Mesendoderm (in vitro differentiated cells): ENCODE data around the gene SCPEP1.
A peak's percentile ranks its signal among the peaks of the same experiment; 100 is the strongest.
"Not testable (repeated sequence)": the region's sequence is repeated elsewhere in the genome, so short reads cannot be mapped to it uniquely, and the experiment has no call there.

Source experiments
- DNase-seq: peaks from one replicate; pipeline ENCODE4 v3.0.0; 2013
- H2AK5ac ChIP-seq: 2 replicates; pipeline ENCODE4 v1.6.1; 2013; ENCODE audit warnings: low read length, inconsistent platforms
- H2BK120ac ChIP-seq: 2 replicates; pipeline ENCODE4 v1.6.1; 2013; ENCODE audit warnings: low read depth, mild to moderate bottlenecking, low read length, moderate library complexity, mixed read lengths
- H2BK15ac ChIP-seq: replicated peaks from 2 replicates; pipeline ENCODE4 v1.6.1; 2013; ENCODE audit warnings: low read depth, mild to moderate bottlenecking, moderate library complexity
- H2BK5ac ChIP-seq: 2 replicates; pipeline ENCODE4 v1.6.1; 2013; ENCODE audit warnings: low read length, inconsistent platforms
- H3K18ac ChIP-seq: 2 replicates; pipeline ENCODE4 v1.6.1; 2013; ENCODE audit warnings: mild to moderate bottlenecking, low read length, mixed read lengths
- H3K23ac ChIP-seq: one replicate; pipeline ENCODE4 v1.6.1; 2013; ENCODE audit warnings: low read length
- H3K27ac ChIP-seq: 2 replicates; pipeline ENCODE4 v1.5.1; 2013; ENCODE audit warnings: low read depth, mild to moderate bottlenecking, inconsistent platforms, low read length, moderate library complexity
- H3K27me3 ChIP-seq: 2 replicates; pipeline ENCODE4 v1.6.1; 2013; ENCODE audit warnings: low read length, control low read depth, mild to moderate bottlenecking, inconsistent platforms; ENCODE audit not compliant: insufficient read depth, poor library complexity
- H3K36me3 ChIP-seq: 2 replicates; pipeline ENCODE4 v1.6.1; 2013; ENCODE audit warnings: low read length, inconsistent platforms; ENCODE audit not compliant: control insufficient read depth, insufficient read depth
- H3K4ac ChIP-seq: one replicate; pipeline ENCODE4 v1.6.1; 2013; ENCODE audit warnings: low read depth, mild to moderate bottlenecking, low read length, moderate library complexity
- H3K4me1 ChIP-seq: 2 replicates; pipeline ENCODE4 v1.6.1; 2013; ENCODE audit warnings: low read depth, low read length, inconsistent platforms; ENCODE audit not compliant: control insufficient read depth
- H3K4me2 ChIP-seq: 2 replicates; pipeline ENCODE4 v1.6.1; 2013; ENCODE audit warnings: low read length
- H3K4me3 ChIP-seq: 2 replicates; pipeline ENCODE4 v1.5.1; 2013; ENCODE audit warnings: mild to moderate bottlenecking, low read length
- H3K56ac ChIP-seq: one replicate; pipeline ENCODE4 v1.6.1; 2013; ENCODE audit warnings: low read length
- H3K79me1 ChIP-seq: 2 replicates; pipeline ENCODE4 v1.6.1; 2013; ENCODE audit warnings: low read length, inconsistent platforms
- H3K79me2 ChIP-seq: 2 replicates; pipeline ENCODE4 v1.6.1; 2013; ENCODE audit warnings: mild to moderate bottlenecking, low read length; ENCODE audit not compliant: control insufficient read depth, insufficient read depth
- H3K9ac ChIP-seq: 2 replicates; pipeline ENCODE4 v1.6.1; 2013; ENCODE audit warnings: low read length, inconsistent platforms
- H4K5ac ChIP-seq: one replicate; pipeline ENCODE4 v1.6.1; 2013; ENCODE audit warnings: low read length
- H4K8ac ChIP-seq: one replicate; pipeline ENCODE4 v1.6.1; 2013; ENCODE audit warnings: low read depth, mild to moderate bottlenecking, control low read depth, low read length, moderate library complexity
- WGBS: extraction: QIAGEN DNeasy Blood & Tissue Kit; methylation state at CpG from one replicate; pipeline ENCODE4 v1.1.7; 2013; ENCODE audit warnings: low lambda C conversion rate, missing lambda C conversion rate; ENCODE audit not compliant: insufficient coverage; ENCODE audit errors: extremely low coverage; 5-methylcytosine and 5-hydroxymethylcytosine counted together

The SCPEP1 gene

DNA sequence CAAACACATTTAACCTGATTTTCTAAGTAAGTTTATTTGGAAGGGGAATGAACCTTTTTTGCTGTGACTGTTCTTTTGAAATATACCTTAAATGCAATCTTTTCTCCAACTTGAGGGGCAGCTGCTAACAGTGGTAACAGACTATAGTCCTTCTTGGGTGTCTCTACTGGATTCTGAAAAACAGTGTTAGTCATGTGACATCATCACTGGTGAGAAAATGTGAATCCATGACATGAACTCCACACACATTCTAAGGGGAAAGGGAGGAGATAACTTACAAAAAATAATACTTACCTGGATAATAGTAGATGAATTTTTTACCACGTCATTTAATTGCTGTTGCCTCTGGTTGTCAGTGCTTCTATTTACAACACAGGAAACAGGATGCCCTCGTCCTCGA is 28.3 kb upstream of the SCPEP1 start:
- no CpG with 5 or more reads among the region's 3 CpGs for WGBS

DNA sequence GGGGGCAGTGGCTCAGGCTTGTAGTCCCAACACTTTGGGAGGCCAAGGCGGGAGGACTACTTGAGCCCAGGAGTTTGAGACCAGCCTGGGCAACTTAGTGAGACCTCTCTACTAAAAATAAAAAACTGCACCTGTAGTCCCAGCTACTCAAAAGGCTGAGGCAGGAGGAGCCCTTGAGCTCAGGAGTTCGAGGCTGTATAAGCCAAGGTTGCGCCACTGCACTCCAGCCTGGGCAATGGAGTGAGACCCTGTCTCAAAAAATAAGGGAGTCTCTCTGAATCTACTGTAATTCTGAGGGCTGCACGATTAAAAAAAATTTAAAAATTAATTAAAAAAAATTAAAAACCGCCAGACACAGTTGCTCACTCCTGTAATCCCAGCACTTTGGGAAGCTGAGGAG is 20.9 kb upstream of the SCPEP1 start:
- peaks cover 11% of the 10 kb centered on the region for H3K79me1 ChIP-seq
- WGBS, result no CpG with 5 or more reads among the region's 5 CpGs
- no peak overlapping the region for H2AK5ac ChIP-seq
- no peak overlapping the region for H3K23ac ChIP-seq
- no peak for DNase-seq
- H3K27me3 ChIP-seq, result no peaks in the 10 kb centered on the region
- H4K8ac ChIP-seq, result no peak overlapping the region
- no peak overlapping the region for H4K5ac ChIP-seq
- H3K4ac ChIP-seq, result no peak overlapping the region
- no peak overlapping the region for H2BK120ac ChIP-seq
- H3K79me2 ChIP-seq, result peaks cover 3% of the 10 kb centered on the region
- no peaks in the 10 kb centered on the region for H3K4me1 ChIP-seq
- H2BK5ac ChIP-seq, result no peak overlapping the region
- H3K18ac ChIP-seq, result no peak overlapping the region
- H3K36me3 ChIP-seq, result no peaks in the 10 kb centered on the region
- H3K9ac ChIP-seq, result no peak overlapping the region
- H2BK15ac ChIP-seq, result no peak overlapping the region
- no peak overlapping the region for H3K4me2 ChIP-seq
- no peak overlapping the region for H3K27ac ChIP-seq
- no peak overlapping the region for H3K56ac ChIP-seq
- H3K4me3 ChIP-seq, result no peak overlapping the region

More for the DNA sequence above, 28.3 kb upstream of the SCPEP1 start:
- no peak overlapping the region for H3K4me3 ChIP-seq
- no peak overlapping the region for H3K23ac ChIP-seq
- H3K9ac ChIP-seq, result no peak overlapping the region
- no peak overlapping the region for H2AK5ac ChIP-seq
- no peak overlapping the region for H4K5ac ChIP-seq
- no peak overlapping the region for H2BK120ac ChIP-seq
- no peak overlapping the region for H3K4me2 ChIP-seq
- no peak overlapping the region for H3K27ac ChIP-seq
- no peak overlapping the region for H2BK5ac ChIP-seq
- H3K27me3 ChIP-seq, result no peaks in the 10 kb centered on the region
- H3K36me3 ChIP-seq, result no peaks in the 10 kb centered on the region
- no peaks in the 10 kb centered on the region for H3K79me2 ChIP-seq
- peaks cover 3% of the 10 kb centered on the region for H3K79me1 ChIP-seq
- no peaks in the 10 kb centered on the region for H3K4me1 ChIP-seq
- H3K18ac ChIP-seq, result no peak overlapping the region
- no peak for DNase-seq
- no peak overlapping the region for H2BK15ac ChIP-seq
- H3K56ac ChIP-seq, result no peak overlapping the region
- H4K8ac ChIP-seq, result no peak overlapping the region
- no peak overlapping the region for H3K4ac ChIP-seq

DNA sequence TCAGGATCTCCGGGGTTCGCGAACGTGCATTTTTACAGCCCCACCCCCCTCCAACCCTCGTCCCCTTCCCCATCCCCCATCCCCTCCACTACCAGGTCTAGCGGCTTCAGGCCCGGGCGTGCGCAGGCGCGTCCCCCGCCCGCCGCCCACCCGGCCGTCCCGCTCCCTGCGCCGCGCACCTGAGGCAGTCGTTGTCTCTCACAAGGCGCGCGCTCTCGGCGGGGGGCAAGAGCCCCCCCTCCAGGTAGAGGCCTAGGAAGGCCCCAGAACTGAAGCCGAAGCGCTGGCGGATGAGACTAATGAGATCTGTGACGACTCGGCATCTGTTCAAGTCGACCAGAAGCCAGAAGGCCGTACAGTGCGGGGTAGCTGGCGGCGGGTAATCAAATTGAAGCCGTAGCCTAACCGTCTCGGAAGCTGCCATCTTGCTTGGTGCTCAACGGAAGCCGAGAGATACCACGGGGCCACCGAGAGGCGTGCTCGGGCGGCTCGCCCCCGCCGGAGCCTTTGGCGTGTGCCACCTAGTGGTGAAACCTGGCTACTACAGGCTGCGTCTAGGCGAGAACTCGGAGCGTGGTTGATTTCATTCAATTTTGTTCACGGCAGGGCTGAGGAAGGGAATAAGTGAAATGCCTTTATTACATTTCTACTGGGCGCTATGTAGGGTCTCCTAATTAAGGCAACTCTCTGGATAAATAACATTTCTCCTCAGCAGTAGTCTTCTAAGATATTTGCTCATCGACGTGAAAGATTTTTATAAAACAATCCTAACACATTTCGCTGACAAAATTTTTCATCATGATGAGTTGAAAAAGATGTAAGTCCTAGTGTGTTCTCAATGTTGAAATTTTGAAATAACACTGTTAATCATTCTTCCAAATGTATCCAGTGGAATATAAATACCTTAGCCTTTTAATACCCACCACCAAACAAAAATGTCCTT is 17.1 kb upstream of the SCPEP1 start, which contains the start of gene COIL:
TSS of gene COIL (minus strand) at position 455 of the 943 bp plus-strand sequence. CDS start at position 424, 31 bp downstream.
- WGBS, result no CpG with 5 or more reads among the region's 59 CpGs
- Histone ChIP-seq H3K4me3 (peak within 1 kb of the TSS; percentile 85), H3K56ac (peak within 1 kb of the TSS; percentile 97), H3K27ac (peak within 1 kb of the TSS; percentile 98), H2BK5ac (peak within 1 kb of the TSS; percentile 80), H3K27me3 (no peaks in the 10 kb centered on the region), H2BK120ac (no peak within 1 kb of the TSS), H3K9ac (peak within 1 kb of the TSS; percentile 92), H2BK15ac (no peak within 1 kb of the TSS), H3K4me2 (peak within 1 kb of the TSS; percentile 48), H2AK5ac (no peak within 1 kb of the TSS), H3K79me1 (peaks cover 9% of the 10 kb centered on the region), H3K4me1 (no peaks in the 10 kb centered on the region), H3K23ac (no peak within 1 kb of the TSS), H4K5ac (peak within 1 kb of the TSS; percentile 87), H3K18ac (peak within 1 kb of the TSS; percentile 78), H4K8ac (no peak within 1 kb of the TSS), H3K79me2 (peaks cover 3% of the 10 kb centered on the region), H3K36me3 (no peaks in the 10 kb centered on the region), H3K4ac (peak within 1 kb of the TSS; percentile 22)
- DNase-seq, result peak; percentile 97

DNA sequence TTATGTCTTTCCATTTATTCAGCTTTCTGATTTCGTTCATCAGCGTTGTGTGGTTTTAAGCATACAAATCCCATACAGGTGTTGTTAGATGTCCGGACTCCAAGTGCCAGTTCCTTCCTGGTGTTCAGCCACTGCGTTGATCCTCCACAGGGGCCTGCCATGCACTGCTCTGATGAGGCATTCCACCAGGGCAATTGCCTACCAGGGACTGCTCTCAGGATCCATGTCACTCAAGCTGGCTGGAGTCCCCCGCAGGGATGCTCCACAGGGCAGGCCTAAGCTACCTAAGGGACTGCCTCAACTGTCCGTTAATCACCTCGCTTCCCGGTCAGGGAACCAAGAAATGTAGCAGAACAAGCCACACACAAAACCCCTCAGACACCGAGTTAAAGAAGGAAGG is 12.7 kb upstream of the SCPEP1 start:
- H3K79me2 ChIP-seq, DNase-seq, H3K4me1 ChIP-seq, H2BK15ac ChIP-seq, H3K23ac ChIP-seq, H2BK120ac ChIP-seq, H3K56ac ChIP-seq, H3K9ac ChIP-seq, H2AK5ac ChIP-seq, H4K5ac ChIP-seq, H2BK5ac ChIP-seq, H3K4ac ChIP-seq, H3K36me3 ChIP-seq, H3K18ac ChIP-seq, H3K79me1 ChIP-seq, H3K4me3 ChIP-seq, H3K27me3 ChIP-seq, H3K27ac ChIP-seq, H4K8ac ChIP-seq, H3K4me2 ChIP-seq: not testable (repeated sequence)
- WGBS, result no CpG with 5 or more reads among the region's 9 CpGs

DNA sequence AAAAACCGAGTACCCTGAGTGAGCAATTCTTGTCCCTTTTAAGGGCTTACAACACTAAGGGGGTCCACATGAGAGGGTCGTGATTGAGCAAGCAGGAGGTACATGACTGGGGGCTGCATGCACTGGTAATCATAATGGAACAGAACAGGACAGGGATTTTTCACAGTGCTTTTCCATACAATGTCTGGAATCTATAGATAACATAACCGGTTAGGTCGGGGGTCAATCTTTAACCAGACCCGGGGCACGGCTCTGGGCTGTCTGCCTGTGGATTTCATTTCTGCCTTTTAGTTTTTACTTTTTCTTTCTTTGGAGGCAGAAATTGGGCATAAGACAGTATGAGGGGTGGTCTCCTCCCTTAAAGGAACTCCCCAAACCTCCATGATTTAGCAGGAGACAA is 12.2 kb upstream of the SCPEP1 start:
- H3K23ac ChIP-seq, H4K5ac ChIP-seq, H3K27ac ChIP-seq, H3K56ac ChIP-seq, H3K79me1 ChIP-seq, H3K27me3 ChIP-seq, H3K4me2 ChIP-seq, H3K4me1 ChIP-seq, H2BK5ac ChIP-seq, DNase-seq, H3K18ac ChIP-seq, H3K4me3 ChIP-seq, H4K8ac ChIP-seq, H2AK5ac ChIP-seq, H2BK120ac ChIP-seq, H3K9ac ChIP-seq, H3K36me3 ChIP-seq, H3K79me2 ChIP-seq, H2BK15ac ChIP-seq, H3K4ac ChIP-seq: not testable (repeated sequence)
- no CpG with 5 or more reads among the region's 6 CpGs for WGBS
